Loucy (cell line): Measurements from ENCODE around the gene LMF1.

Source experiments
- H2AFZ ChIP-seq: fragments of 200-600 bp; sonication (generic); 2 replicates; pipeline ENCODE4 v1.6.0; 2016; ENCODE audit warnings: antibody characterized with exemption, mild to moderate bottlenecking, low read length, moderate library complexity
- H3F3A ChIP-seq: fragments of 200-600 bp; 2 replicates; pipeline ENCODE4 v1.6.0; 2016; ENCODE audit warnings: antibody characterized with exemption, low read depth, mild to moderate bottlenecking
- H3K27me3 ChIP-seq: fragments of 200-600 bp; sonication (generic); 2 replicates; pipeline ENCODE4 v1.6.1; 2014; ENCODE audit warnings: low read length, mild to moderate bottlenecking; ENCODE audit not compliant: insufficient read depth, poor library complexity, severe bottlenecking
- H3K36me3 ChIP-seq: fragments of 200-600 bp; sonication (generic); 2 replicates; pipeline ENCODE4 v1.6.1; 2016; ENCODE audit warnings: low read length; ENCODE audit not compliant: insufficient read depth
- H3K4me1 ChIP-seq: fragments of 200-600 bp; sonication (generic); 2 replicates; pipeline ENCODE4 v1.5.1; 2014; ENCODE audit warnings: low read length, mild to moderate bottlenecking; ENCODE audit not compliant: insufficient read depth, poor library complexity, severe bottlenecking
- H3K4me2 ChIP-seq: fragments of 200-600 bp; sonication (generic); 2 replicates; pipeline ENCODE4 v1.6.0; 2014; ENCODE audit warnings: antibody characterized with exemption, low read length, low read depth, mild to moderate bottlenecking; ENCODE audit not compliant: poor library complexity, severe bottlenecking
- H3K4me3 ChIP-seq: fragments of 200-600 bp; sonication (generic); 2 replicates; pipeline ENCODE4 v1.5.1; 2014; ENCODE audit warnings: low read length, mild to moderate bottlenecking, mixed read lengths; ENCODE audit not compliant: poor library complexity, severe bottlenecking
- H3K79me2 ChIP-seq: fragments of 200-600 bp; sonication (generic); 2 replicates; pipeline ENCODE4 v1.6.1; 2014; ENCODE audit warnings: low read length; ENCODE audit not compliant: insufficient read depth
- H3K9ac ChIP-seq: fragments of 200-600 bp; sonication (generic); 2 replicates; pipeline ENCODE4 v1.6.0; 2014; ENCODE audit warnings: mild to moderate bottlenecking, low read depth, low read length, moderate library complexity; ENCODE audit not compliant: poor library complexity, severe bottlenecking
- H3K9me2 ChIP-seq: fragments of 200-600 bp; sonication (generic); replicated peaks from 2 replicates; pipeline ENCODE4 v1.6.1; 2016; ENCODE audit warnings: low read depth, low read length, mixed read lengths
- H3K9me3 ChIP-seq: fragments of 200-600 bp; sonication (generic); 2 replicates; pipeline ENCODE4 v1.6.1; 2014; ENCODE audit warnings: mild to moderate bottlenecking, antibody characterized with exemption, low read length, low read depth; ENCODE audit not compliant: insufficient read depth
- H4K20me1 ChIP-seq: fragments of 200-600 bp; sonication (generic); 2 replicates; pipeline ENCODE4 v1.6.0; 2014; ENCODE audit warnings: antibody characterized with exemption, low read length, mild to moderate bottlenecking; ENCODE audit not compliant: insufficient read depth, poor library complexity, severe bottlenecking
- CTCF ChIP-seq: fragments of 200-600 bp; sonication (generic); conservative IDR thresholded peaks from 2 replicates; pipeline ENCODE4 v1.5.1; 2014; ENCODE audit warnings: mild to moderate bottlenecking, antibody characterized with exemption, low read length
- EZH2phosphoT487 ChIP-seq: fragments of 200-600 bp; IDR thresholded peaks from 2 replicates; pipeline ENCODE4 v1.6.1; 2018; ENCODE audit warnings: antibody characterized with exemption, mild to moderate bottlenecking, moderate library complexity, borderline replicate concordance

LMF1 gene

GRCh38 chr16:927406-927805 lies 43.4 kb downstream of the LMF1 start:
- no peaks in the 10 kb centered on the region for H3K79me2 ChIP-seq
- no peaks in the 10 kb centered on the region for H3K27me3 ChIP-seq
- H3K9ac ChIP-seq: no peak overlapping the region
- H2AFZ ChIP-seq: no peak overlapping the region
- no peaks in the 10 kb centered on the region for H3K4me1 ChIP-seq
- no peaks in the 10 kb centered on the region for H3K9me2 ChIP-seq
- H3F3A ChIP-seq: no peaks in the 10 kb centered on the region
- H3K36me3 ChIP-seq: no peaks in the 10 kb centered on the region
- no peaks in the 10 kb centered on the region for H4K20me1 ChIP-seq
- H3K4me3 ChIP-seq: no peak overlapping the region
- no peak overlapping the region for H3K4me2 ChIP-seq
- TF ChIP-seq EZH2phosphoT487 (no peak), CTCF (no peak)
- no peaks in the 10 kb centered on the region; the same call in 1 of the 2 replicates for H3K9me3 ChIP-seq

GRCh38 chr16:926715-927114 lies 44.1 kb downstream of the LMF1 start:
- no peaks in the 10 kb centered on the region for H3K27me3 ChIP-seq
- TF ChIP-seq EZH2phosphoT487 (no peak), CTCF (no peak)
- H4K20me1 ChIP-seq: no peaks in the 10 kb centered on the region
- no peaks in the 10 kb centered on the region for H3F3A ChIP-seq
- H3K9me3 ChIP-seq: no peaks in the 10 kb centered on the region; the same call in 1 of the 2 replicates
- no peak overlapping the region for H3K9ac ChIP-seq
- H3K4me3 ChIP-seq: no peak overlapping the region
- H3K4me1 ChIP-seq: no peaks in the 10 kb centered on the region
- no peaks in the 10 kb centered on the region for H3K36me3 ChIP-seq
- H3K9me2 ChIP-seq: no peaks in the 10 kb centered on the region
- no peak overlapping the region for H3K4me2 ChIP-seq
- H3K79me2 ChIP-seq: no peaks in the 10 kb centered on the region
- no peak overlapping the region for H2AFZ ChIP-seq

- Histone ChIP-seq H4K20me1 (no peaks in the 10 kb centered on the region), H3K36me3 (no peaks in the 10 kb centered on the region), H3K4me2 (no peak overlapping the region), H3K27me3 (no peaks in the 10 kb centered on the region), H2AFZ (no peak overlapping the region), H3K9me3 (no peaks in the 10 kb centered on the region; the same call in 1 of the 2 replicates), H3K4me1 (no peaks in the 10 kb centered on the region), H3K9me2 (no peaks in the 10 kb centered on the region), H3K79me2 (no peaks in the 10 kb centered on the region), H3K4me3 (no peak overlapping the region), H3F3A (no peaks in the 10 kb centered on the region), H3K9ac (no peak overlapping the region)
- TF ChIP-seq CTCF (no peak), EZH2phosphoT487 (no peak)
These were observed 46.0 kb downstream of the LMF1 start for GRCh38 chr16:924806-925205.
